ENCODE data around the gene GUCY2D.

GUCY2D gene

GRCh38 chr17:7992924-7993323 is 9.5 kb upstream of the GUCY2D start:
- DNase-seq: peak; percentile 59

GRCh38 chr17:7993972-7994589 is 8.3 kb upstream of the GUCY2D start:
- DNase-seq: no peak

DNA sequence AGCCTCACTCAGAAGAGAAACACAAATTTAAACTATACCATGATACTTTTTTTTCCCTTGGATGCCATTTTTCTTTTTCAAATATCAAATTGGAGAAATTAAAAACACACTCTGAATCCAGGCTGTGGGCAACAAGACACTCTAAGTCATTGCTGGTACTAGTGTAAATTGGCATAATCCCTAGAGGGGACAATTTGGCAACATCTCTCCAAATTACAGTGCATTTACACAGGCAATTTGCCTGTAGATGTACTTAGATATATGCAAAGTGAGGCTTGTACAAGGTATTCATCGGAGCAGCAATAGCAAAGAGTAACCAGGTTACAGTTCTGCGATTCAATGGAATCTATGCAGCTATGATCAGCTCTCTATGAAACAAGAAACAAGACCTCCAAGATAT is 6.7 kb upstream of the GUCY2D start:
- DNase-seq: no peak

GRCh38 chr17:7997186-7997585 is 5.2 kb upstream of the GUCY2D start:
- peak; percentile 30 for DNase-seq

GRCh38 chr17:8002721-8003593 is 542 bp downstream of the GUCY2D start:
- no peak for DNase-seq

- no peak for DNase-seq
Measured at GRCh38 chr17:8003594-8004181, 1.3 kb downstream of the GUCY2D start.

- peak; percentile 75 for DNase-seq
Measured at GRCh38 chr17:8004899-8005298, 2.5 kb downstream of the GUCY2D start.

GRCh38 chr17:8005357-8005756 is 2.9 kb downstream of the GUCY2D start:
- no peak for DNase-seq

DNA sequence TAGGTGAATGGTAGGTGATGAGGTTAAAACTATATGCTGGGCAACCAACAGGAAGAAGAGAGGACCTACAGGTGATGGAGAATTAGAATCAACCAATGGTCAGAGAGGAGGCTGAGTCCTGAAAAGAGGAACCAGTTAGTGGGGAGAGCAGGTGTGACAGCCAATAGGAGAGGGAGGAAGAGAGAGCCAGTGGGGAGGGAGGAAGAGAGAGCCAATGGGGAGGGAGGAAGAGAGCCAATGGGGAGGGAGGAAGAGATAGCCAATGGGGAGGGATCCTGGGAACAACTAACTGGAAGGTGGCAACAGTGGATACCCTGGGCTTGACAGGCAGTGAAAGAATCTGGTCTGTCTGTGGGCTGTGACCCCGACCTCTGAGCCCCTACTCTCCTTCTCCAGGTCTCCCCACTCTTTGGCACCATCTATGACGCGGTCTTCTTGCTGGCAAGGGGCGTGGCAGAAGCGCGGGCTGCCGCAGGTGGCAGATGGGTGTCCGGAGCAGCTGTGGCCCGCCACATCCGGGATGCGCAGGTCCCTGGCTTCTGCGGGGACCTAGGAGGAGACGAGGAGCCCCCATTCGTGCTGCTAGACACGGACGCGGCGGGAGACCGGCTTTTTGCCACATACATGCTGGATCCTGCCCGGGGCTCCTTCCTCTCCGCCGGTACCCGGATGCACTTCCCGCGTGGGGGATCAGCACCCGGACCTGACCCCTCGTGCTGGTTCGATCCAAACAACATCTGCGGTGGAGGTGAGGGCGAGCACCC is 3.7 kb downstream of the GUCY2D start:
- peak; percentile 26 for DNase-seq

- no peak for DNase-seq
Measured at GRCh38 chr17:8006836-8007680, 4.6 kb downstream of the GUCY2D start.

DNA sequence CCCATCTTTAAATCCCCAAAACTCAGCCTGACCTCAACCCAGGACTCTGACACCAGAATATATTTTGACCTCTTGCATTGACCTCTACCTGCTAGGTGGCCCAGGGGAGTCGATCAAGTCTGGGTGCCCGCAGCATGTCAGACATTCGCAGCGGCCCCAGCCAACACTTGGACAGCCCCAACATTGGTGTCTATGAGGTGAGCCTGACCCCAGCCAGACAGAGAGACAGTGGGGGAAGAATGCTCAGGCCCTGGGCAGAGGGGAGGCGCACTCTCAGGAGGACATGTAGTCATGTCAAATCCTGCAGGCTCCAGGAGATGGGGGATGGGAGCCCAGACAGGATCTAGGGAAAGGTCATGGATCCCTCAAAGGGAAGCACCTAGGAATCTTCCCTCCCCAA is 5.4 kb downstream of the GUCY2D start:
- DNase-seq: no peak

DNA sequence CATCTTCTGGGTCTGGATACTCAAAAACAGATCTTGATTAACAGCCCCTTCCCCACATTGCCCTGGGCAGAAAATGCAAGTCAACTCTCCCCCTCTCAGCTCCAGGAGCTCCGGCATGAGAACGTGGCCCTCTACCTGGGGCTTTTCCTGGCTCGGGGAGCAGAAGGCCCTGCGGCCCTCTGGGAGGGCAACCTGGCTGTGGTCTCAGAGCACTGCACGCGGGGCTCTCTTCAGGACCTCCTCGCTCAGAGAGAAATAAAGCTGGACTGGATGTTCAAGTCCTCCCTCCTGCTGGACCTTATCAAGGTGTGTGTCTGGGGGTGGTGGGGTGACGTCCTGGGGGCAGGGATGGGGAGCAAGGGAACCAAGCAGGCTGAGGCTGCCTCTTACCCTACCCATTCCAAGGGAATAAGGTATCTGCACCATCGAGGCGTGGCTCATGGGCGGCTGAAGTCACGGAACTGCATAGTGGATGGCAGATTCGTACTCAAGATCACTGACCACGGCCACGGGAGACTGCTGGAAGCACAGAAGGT is 9.7 kb downstream of the GUCY2D start:
- no peak for DNase-seq

- no peak for DNase-seq
Measured at GRCh38 chr17:8012996-8013640, 10.7 kb downstream of the GUCY2D start.

DNA sequence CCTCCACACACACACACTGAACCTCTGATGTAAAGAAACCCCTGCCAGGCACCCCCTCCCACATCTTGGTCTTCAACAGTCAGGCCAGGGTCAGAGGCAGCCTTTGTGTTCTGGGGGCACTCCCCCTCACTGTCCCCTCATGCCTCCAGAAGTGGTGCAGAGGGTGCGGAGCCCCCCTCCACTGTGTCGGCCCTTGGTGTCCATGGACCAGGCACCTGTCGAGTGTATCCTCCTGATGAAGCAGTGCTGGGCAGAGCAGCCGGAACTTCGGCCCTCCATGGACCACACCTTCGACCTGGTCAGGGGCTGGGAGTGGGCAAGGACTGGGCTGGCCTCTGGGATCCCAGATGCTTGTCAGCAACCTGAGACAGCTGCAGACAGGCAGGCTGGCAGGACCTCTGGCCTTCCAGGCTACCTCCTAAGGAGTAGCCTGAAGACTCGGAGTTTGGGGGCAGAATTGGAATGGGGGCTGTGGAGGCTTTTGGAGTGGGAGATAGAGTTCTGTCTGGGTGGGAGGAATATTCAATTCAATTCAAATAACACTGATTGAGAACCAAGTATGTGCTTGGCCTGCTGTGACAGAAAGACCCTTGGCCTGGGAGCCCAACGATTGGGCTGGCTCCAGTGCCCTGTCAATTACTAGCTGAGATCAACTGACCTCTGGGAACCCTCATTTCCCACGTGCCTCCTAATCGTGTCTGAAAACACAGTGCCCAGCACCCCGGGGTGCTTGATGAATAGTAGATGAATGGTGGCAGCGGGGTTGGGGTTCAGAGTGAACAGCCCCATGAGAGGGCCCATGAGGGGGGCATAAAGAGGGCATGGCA is 11.5 kb downstream of the GUCY2D start:
- no peak for DNase-seq

GRCh38 chr17:8014558-8014850 is 12.1 kb downstream of the GUCY2D start:
- DNase-seq: no peak

GRCh38 chr17:8015236-8015956 is 13.0 kb downstream of the GUCY2D start:
- DNase-seq: no peak

DNA sequence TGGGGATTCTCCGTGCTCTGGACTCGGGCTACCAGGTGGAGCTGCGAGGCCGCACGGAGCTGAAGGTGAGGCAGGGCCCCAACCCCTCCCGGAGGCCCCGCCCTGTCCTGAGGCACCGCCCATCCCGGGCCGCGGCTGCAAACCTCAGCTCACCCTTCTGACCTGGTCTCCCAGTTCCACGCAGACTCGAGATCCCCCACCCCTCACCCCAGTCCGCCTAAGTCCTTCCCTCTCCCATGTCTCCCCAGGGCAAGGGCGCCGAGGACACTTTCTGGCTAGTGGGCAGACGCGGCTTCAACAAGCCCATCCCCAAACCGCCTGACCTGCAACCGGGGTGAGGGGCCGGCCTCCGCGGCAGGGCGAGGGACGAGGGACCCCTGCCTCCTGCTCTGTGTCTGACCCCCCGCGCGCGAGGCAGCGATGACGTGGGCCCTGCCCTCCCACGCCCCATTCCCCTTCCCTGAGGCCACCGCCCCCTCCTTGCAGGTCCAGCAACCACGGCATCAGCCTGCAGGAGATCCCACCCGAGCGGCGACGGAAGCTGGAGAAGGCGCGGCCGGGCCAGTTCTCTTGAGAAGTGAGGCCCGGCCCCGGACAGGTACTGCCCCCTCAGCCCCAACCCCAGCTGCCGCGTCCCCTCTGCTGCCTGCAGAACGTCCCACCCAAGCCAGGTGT is 13.7 kb downstream of the GUCY2D start:
- DNase-seq: no peak

DNA sequence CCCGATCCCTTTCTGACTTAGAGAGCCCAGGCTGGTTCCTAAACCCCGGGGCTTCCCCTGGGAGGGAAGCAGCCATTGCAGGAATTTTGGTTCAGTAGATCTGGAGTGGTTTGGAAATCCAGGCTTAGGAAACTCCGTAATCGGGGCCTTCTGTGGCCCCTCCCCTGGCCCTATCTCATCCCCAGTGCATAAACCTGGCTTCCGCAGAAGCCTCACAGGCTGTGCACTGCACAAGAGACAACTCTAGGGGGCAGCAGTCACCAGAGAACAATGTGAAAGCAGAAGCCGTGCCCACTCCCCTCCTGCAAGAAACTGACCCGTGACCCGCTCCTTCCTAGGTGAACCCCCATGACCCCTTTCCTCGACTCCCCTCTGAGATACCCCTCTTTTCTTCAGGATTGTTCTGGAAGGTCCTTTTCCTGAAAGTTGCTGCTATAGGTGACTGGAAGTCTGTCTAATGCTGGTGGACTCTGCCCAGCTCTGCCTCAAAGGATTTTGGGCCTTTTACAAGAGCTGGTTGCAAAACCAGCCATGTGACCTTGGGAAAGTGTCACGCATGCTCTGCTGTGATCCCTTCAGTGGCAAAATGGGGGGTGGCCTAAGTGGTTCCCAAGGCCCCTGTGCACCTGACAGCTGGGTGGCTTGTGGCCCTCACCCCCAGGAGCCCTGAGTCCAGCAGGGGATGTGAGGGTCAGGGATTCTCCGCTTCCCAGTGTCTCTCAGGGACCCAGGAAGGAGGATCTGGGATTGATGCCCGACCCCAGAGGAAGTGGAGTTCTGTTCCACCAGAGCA is 14.4 kb downstream of the GUCY2D start:
- peak; percentile 75 for DNase-seq

- peak; percentile 86 for DNase-seq
Measured at GRCh38 chr17:8018436-8018835, 16.0 kb downstream of the GUCY2D start.
